OCI-LY7 (cell line): ENCODE results near the gene CORO1C. TPM values are rescaled to one million over a fixed set of nuclear protein-coding genes. Genes with fewer than 3 reads are reported as not detected.

ENCODE experiments used
- BruUV-seq: library from RNA; stranded (reverse); fragments of 400-500 nt; replicated peaks from 2 replicates; lab custom pipeline; 2021; lab: Mats Ljungman, UMichigan
- CTCF ChIA-PET: fragments of 300-600 bp; sonication (Branson Sonifier 250); formaldehyde crosslinking; loops from one replicate; lab custom pipeline; 2022; ENCODE audit warnings: antibody characterized with exemption; ENCODE audit not compliant: unreplicated experiment; lab: Charles Lee
- POLR2A ChIA-PET: fragments of 300-600 bp; sonication (Branson Sonifier 250); formaldehyde crosslinking; loops from one replicate; lab custom pipeline; 2022; ENCODE audit warnings: antibody characterized with exemption; lab: Charles Lee
- DNase-seq: peaks from one replicate; pipeline ENCODE4 v3.0.0-alpha.2; 2015; ENCODE audit warnings: low spot score
- H2AFZ ChIP-seq: fragments of 200-600 bp; sonication (generic), shearing (Covaris generic); 2 replicates; pipeline ENCODE4 v1.6.1; 2014; ENCODE audit warnings: mild to moderate bottlenecking, antibody characterized with exemption, low read length, moderate library complexity
- H3K27ac ChIP-seq: fragments of 200-600 bp; sonication (generic); 2 replicates; pipeline ENCODE4 v1.5.1; 2014; ENCODE audit warnings: mixed run types, low read depth, mild to moderate bottlenecking, moderate library complexity, low read length, inconsistent platforms; ENCODE audit not compliant: poor library complexity, severe bottlenecking
- H3K36me3 ChIP-seq: fragments of 200-600 bp; sonication (generic); 2 replicates; pipeline ENCODE4 v1.6.1; 2014; ENCODE audit warnings: mild to moderate bottlenecking, antibody characterized with exemption, low read length, moderate library complexity, mixed read lengths; ENCODE audit not compliant: insufficient read depth
- H3K4me1 ChIP-seq: fragments of 200-600 bp; sonication (generic); 2 replicates; pipeline ENCODE4 v1.5.1; 2014; ENCODE audit warnings: mild to moderate bottlenecking, low read length; ENCODE audit not compliant: insufficient read depth, poor library complexity, severe bottlenecking
- H3K4me2 ChIP-seq: fragments of 200-600 bp; sonication (generic); 2 replicates; pipeline ENCODE4 v1.6.1; 2014; ENCODE audit warnings: mild to moderate bottlenecking, low read length
- H3K4me3 ChIP-seq: fragments of 200-600 bp; sonication (generic); 2 replicates; pipeline ENCODE4 v1.5.1; 2014; ENCODE audit warnings: mild to moderate bottlenecking, low read depth, low read length; ENCODE audit not compliant: poor library complexity, severe bottlenecking
- H3K79me2 ChIP-seq: fragments of 200-600 bp; sonication (generic); 2 replicates; pipeline ENCODE4 v1.6.1; 2016; ENCODE audit warnings: low read depth, mild to moderate bottlenecking, low read length, moderate library complexity, mixed read lengths; ENCODE audit not compliant: insufficient read depth
- H3K9me2 ChIP-seq: fragments of 200-600 bp; sonication (generic); 2 replicates; pipeline ENCODE4 v1.6.1; 2016; ENCODE audit warnings: mild to moderate bottlenecking, low read length, mixed read lengths; ENCODE audit not compliant: insufficient read depth
- H3K9me3 ChIP-seq: fragments of 200-600 bp; sonication (generic); 2 replicates; pipeline ENCODE4 v1.6.1; 2014; ENCODE audit warnings: mild to moderate bottlenecking, mixed run types, low read length, mixed read lengths
- H4K20me1 ChIP-seq: fragments of 200-600 bp; sonication (generic); 2 replicates; pipeline ENCODE4 v1.6.1; 2014; ENCODE audit warnings: mild to moderate bottlenecking, antibody characterized with exemption, low read length, moderate library complexity, mixed read lengths; ENCODE audit not compliant: insufficient read depth
- EZH2phosphoT487 ChIP-seq: fragments of 200-600 bp; sonication (generic); IDR thresholded peaks from 2 replicates; pipeline ENCODE4 v1.6.1; 2018; ENCODE audit warnings: low read depth, borderline replicate concordance, mild to moderate bottlenecking, mixed run types, antibody characterized with exemption, low read length, moderate library complexity, mixed read lengths
- intact Hi-C: fragments of 100-400 bp; cut with micrococcal nuclease; formaldehyde crosslinking; loops from one replicate; pipeline ENCODE4 v1.10.0; 2022; ENCODE audit not compliant: unreplicated experiment
- total RNA-seq, 2 experiments: library from RNA; depleted of rRNA in 1 of 2; stranded (reverse); fragments of >200 nt in 1 of 2; shearing (Covaris generic) in 1 of 2; gene quantifications; 2 replicates each; pipeline ENCODE4 v1.2.3, GENCODE V29; 2014 to 2022
- TF ChIP-seq, protein P1 (sequence below): fragments of 200-600 bp; sonication (generic); conservative IDR thresholded peaks from 2 replicates; pipeline ENCODE4 v1.5.1; 2014; ENCODE audit warnings: mild to moderate bottlenecking, antibody characterized with exemption, low read length, moderate library complexity, mixed read lengths

CORO1C gene
- total RNA-seq, 2 experiments from 2014 or later: 74.7 to 148 TPM

DNA sequence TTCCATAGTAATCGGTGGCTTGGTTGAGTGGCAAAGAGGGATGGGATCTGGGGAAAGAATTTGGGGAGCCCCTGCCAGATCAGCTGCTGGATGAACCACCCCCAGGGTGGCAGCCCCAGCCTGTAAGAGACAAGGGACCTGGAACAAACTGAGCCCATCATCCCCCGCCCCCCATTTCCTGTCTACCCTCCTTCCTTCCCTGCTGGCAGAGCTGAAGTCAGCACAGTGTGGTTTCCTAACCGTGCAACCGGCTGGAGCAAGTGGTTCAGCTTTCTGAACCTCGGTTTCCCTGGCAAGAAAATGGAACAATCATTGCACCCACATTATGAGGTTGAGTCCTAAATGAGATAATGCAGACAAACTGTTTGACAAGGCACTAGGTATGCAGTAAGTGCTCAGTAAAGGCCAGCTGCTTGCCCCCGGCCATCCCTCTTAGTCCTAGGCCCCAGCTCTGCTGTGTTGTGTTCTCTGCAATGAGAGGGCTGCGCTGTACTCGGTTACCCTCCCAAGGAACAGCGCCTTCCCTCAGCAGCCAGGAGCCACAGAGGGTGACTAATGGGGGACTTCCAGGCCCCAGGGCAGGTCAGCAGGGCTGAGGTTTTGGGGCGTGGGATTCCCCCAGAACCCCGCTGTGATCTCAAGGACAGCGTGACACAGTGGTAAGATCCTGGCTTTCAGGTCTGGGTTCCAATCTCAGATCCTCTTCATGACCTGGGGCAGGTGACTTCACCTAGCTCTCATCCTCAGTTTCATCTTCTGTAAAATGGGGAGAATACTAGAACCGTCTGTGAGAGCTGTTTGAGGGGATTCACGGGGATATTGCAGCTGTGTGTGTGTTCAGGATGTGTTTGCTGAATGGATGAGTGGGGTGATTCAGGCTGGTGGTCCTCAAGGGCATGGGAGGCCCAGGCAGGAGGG lies 114.1 kb downstream of the CORO1C start:
- H3K4me2 ChIP-seq: peak overlapping the region; percentile 40
- no TSS peak for BruUV-seq
- H2AFZ ChIP-seq: peak overlapping the region; percentile 0; the same call in 1 of the 2 replicates
- H3K36me3 ChIP-seq: peaks cover 9% of the 10 kb centered on the region
- no peaks in the 10 kb centered on the region for H3K9me2 ChIP-seq
- H3K4me1 ChIP-seq: peaks cover 34% of the 10 kb centered on the region
- ChIA-PET POLR2A (interaction anchor here (0.6 to 7.5 kb wide), 10 partner anchors 12 to 250 kb away, joined by 4 to 85 read pairs (median 10); partner anchors contain the start of gene SELPLG), CTCF (interaction anchor here (0.9 to 3.0 kb wide), 13 partner anchors 10 to 54 kb away, joined by 3 to 18 read pairs (median 5); partner anchors contain the start of gene SELPLG)
- intact Hi-C loops: loop anchor here (5.0 kb wide), 1 partner anchor 100 kb away; the partner anchor contains the start of gene FICD
- H3K79me2 ChIP-seq: no peaks in the 10 kb centered on the region
- DNase-seq: peak; percentile 59
- peak overlapping the region; percentile 5 for H3K4me3 ChIP-seq
- peaks cover 12% of the 10 kb centered on the region for H3K9me3 ChIP-seq
- H3K27ac ChIP-seq: peak overlapping the region; percentile 61
- TF ChIP-seq, protein P1, sequence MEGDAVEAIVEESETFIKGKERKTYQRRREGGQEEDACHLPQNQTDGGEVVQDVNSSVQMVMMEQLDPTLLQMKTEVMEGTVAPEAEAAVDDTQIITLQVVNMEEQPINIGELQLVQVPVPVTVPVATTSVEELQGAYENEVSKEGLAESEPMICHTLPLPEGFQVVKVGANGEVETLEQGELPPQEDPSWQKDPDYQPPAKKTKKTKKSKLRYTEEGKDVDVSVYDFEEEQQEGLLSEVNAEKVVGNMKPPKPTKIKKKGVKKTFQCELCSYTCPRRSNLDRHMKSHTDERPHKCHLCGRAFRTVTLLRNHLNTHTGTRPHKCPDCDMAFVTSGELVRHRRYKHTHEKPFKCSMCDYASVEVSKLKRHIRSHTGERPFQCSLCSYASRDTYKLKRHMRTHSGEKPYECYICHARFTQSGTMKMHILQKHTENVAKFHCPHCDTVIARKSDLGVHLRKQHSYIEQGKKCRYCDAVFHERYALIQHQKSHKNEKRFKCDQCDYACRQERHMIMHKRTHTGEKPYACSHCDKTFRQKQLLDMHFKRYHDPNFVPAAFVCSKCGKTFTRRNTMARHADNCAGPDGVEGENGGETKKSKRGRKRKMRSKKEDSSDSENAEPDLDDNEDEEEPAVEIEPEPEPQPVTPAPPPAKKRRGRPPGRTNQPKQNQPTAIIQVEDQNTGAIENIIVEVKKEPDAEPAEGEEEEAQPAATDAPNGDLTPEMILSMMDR: no peak
- no peak for TF ChIP-seq EZH2phosphoT487
- H4K20me1 ChIP-seq: no peaks in the 10 kb centered on the region

DNA sequence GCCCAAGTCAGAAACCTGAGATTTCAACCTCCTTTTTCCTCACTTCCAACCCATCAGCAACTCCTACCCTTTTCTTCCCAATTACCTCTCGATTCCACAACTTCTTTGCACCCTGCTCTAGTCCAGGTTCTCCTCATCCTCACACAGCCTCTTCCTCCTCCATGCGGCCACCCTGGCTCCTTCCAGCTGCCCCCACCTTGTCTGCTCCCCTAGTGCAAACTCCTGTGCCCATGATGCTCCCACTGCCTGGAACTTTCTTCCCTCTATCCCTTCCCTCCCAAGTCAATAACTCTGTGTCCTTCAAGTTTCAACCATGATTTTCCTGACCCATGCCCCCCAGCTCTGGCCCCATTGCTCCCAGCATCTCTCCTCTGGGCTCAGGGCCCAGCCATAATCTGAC lies 115.0 kb downstream of the CORO1C start:
- Histone ChIP-seq H3K9me3 (peaks cover 12% of the 10 kb centered on the region), H3K9me2 (no peaks in the 10 kb centered on the region), H3K4me2 (peak overlapping the region; percentile 40), H3K27ac (peak overlapping the region; percentile 61), H3K36me3 (0 out of 2 replicates have a peak, but pooled peaks cover 4% of the 10 kb centered on the region), H3K4me1 (peaks cover 30% of the 10 kb centered on the region), H3K4me3 (no peak overlapping the region), H3K79me2 (no peaks in the 10 kb centered on the region), H2AFZ (no peak overlapping the region), H4K20me1 (no peaks in the 10 kb centered on the region)
- intact Hi-C loops: loop anchor here (5.0 kb wide), 1 partner anchor 99 kb away; the partner anchor contains the start of gene FICD
- ChIA-PET POLR2A (interaction anchor here (1.2 to 7.5 kb wide), 6 partner anchors 18 to 185 kb away, joined by 5 to 85 read pairs (median 22); partner anchors contain the start of gene SELPLG), CTCF (interaction anchor here (2.0 to 3.0 kb wide), 3 partner anchors 18 to 46 kb away, joined by 5 to 18 read pairs (median 13); partner anchors contain the start of gene SELPLG)
- DNase-seq: no peak
- no TSS peak for BruUV-seq
- no peak for TF ChIP-seq EZH2phosphoT487
- TF ChIP-seq, protein P1: no peak
